GM18873 (cell line): Measurements from ENCODE around the gene MPHOSPH8.
"Not testable (repeated sequence)": the region's sequence is repeated elsewhere in the genome, so short reads cannot be mapped to it uniquely, and the experiment has no call there.

Experiments used
- ATAC-seq: cut with Tn5 transposase; IDR thresholded peaks from one replicate; pipeline ENCODE4 v1.9.1; 2021; ENCODE audit warnings: mild to moderate bottlenecking, moderate library complexity, moderate number of reproducible peaks; ENCODE audit not compliant: unreplicated experiment, low FRiP score

Gene MPHOSPH8

DNA sequence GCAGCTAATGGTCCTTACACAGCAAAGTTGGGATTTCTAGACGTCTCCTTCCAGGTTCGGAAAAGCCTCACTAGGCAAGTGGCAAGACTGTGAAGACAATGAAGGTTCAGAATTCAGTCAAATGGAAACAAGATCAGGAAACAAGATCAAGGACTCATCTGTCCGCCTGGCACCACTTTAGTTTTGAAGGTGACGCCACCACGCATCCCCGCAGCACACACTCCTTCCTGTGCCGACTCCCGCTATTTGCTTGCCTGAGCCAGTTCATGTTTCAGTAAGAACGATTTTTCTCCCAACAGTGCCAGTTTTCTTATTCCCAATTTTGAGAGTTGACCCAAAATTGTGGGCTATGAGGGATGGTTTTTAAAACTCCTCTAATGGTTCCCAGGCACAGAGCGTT, 41.4 kb downstream of the MPHOSPH8 start:
- ATAC-seq, result no peak

- no peak for ATAC-seq
Measured at GRCh38 chr13:19676168-19676567, 42.7 kb downstream of the MPHOSPH8 start.

DNA sequence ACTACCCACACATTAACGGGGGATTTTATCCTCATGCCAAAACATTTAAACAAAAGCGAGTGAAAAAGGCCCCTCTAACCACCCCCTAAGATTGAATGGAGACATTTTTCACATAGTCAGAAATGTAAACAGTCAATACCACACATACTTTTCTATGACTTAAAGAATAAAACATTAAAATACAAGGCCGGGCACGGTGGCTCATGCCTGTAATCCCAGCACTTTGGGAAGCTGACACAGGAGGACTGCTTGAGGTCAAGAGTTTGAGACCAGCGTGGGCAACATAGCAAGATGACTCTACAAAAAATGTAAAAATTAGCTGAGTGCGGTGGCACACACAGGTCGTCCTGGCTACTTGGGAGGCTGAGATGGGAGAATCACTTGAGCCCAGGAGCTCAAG, 47.3 kb downstream of the MPHOSPH8 start:
- ATAC-seq, result no peak

DNA sequence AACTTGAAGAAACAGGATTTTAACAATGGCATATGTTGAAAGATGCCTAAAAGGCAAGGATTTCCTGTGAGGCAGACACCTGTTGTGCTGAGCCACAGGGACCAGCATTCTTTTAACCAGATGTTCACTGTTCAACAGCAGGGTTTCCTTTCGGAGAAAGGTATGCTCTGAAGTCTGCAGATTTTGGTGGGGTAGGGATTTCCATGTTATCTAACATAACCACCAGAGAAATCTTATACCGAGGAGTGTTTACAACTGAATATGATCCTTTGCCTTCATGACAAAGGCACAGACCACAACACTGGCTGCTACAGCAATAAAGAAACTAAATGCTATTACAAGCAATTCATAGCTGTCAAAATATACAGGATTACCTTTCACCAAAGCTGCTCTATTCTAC, 48.1 kb downstream of the MPHOSPH8 start:
- no peak for ATAC-seq

- no peak for ATAC-seq
Measured at GRCh38 chr13:19685034-19685433, 51.6 kb downstream of the MPHOSPH8 start.

GRCh38 chr13:19685437-19685836, 52.0 kb downstream of the MPHOSPH8 start:
- no peak for ATAC-seq

DNA sequence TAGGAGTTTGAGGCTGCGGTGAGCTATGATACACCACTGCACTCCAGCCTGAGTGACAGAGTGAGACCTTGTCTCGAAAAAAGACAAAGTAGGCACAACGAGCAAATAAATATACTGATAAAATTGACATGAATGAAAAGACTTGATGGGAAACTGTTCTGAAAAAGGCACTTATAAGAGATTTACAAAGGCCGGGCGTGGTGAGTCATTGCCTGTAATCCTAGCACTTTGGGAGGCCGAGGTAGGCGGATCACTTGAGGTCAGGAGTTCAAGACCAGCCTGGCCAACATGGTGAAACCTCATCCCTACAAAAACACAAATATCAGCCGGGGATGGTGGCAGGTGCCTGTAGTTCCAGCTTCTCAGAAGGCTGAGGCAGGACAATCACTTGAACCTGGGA, 58.0 kb downstream of the MPHOSPH8 start:
- not testable (repeated sequence) for ATAC-seq

- ATAC-seq, result no peak
Measured at GRCh38 chr13:19695428-19695827, 62.0 kb downstream of the MPHOSPH8 start.

- ATAC-seq, result no peak
Measured at GRCh38 chr13:19695829-19696228, 62.4 kb downstream of the MPHOSPH8 start.

DNA sequence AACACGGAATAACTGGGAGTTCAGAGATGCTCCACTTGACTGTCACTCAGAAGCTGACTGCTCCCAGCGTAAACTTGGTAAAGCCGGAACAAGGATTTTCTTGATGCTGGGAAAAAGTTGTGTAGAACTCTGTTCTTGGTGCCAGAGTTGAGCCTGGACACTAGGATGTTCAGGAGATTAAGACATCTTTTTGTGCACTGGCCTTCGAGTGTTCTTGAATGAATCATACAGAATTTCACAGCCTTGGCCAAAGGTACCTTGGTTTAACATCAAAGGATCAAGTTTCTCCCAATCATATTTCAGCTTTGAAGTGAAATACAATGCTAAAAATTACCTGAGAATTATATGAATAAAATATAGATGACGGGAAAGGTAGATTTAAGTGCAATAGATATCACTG, 67.5 kb downstream of the MPHOSPH8 start:
- ATAC-seq, result not testable (repeated sequence)

- ATAC-seq, result not testable (repeated sequence)
Measured at GRCh38 chr13:19701619-19702018, 68.2 kb downstream of the MPHOSPH8 start.

- not testable (repeated sequence) for ATAC-seq
Measured at GRCh38 chr13:19704256-19704655, 70.8 kb downstream of the MPHOSPH8 start.

- ATAC-seq, result not testable (repeated sequence)
Measured at GRCh38 chr13:19709039-19709438, 75.6 kb downstream of the MPHOSPH8 start.

GRCh38 chr13:19709782-19710181, 76.3 kb downstream of the MPHOSPH8 start:
- not testable (repeated sequence) for ATAC-seq

- ATAC-seq, result no peak
Measured at GRCh38 chr13:19713186-19713965, 79.9 kb downstream of the MPHOSPH8 start.

DNA sequence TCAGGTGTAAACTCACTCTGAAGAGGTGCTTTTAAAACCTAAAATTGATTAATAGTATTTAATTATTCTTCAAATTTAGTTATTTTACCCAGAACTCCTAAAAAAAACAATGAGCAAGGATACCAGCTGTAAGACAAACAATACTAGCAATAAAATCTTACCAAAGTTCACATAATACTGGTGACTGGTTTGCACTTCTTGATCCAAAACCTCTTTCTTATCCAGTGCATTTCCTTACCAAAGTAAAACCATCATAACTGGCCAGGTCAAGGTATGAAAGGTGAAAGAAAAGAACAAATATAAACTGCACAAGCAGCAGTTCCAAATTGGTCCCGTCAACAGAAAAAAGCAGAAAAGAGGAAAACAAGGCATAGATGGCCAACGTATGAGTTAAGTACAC, 86.6 kb downstream of the MPHOSPH8 start:
- ATAC-seq, result no peak
